ENCODE data around the gene HAL. TPM values are rescaled to one million over a fixed set of nuclear protein-coding genes. Genes with fewer than 3 reads are reported as not detected.

Gene HAL
- polyA plus RNA-seq, 1 donor (not counting 4 experiments of a cell fraction or from before 2014, with no cell fraction given) = 0.51 TPM

DNA sequence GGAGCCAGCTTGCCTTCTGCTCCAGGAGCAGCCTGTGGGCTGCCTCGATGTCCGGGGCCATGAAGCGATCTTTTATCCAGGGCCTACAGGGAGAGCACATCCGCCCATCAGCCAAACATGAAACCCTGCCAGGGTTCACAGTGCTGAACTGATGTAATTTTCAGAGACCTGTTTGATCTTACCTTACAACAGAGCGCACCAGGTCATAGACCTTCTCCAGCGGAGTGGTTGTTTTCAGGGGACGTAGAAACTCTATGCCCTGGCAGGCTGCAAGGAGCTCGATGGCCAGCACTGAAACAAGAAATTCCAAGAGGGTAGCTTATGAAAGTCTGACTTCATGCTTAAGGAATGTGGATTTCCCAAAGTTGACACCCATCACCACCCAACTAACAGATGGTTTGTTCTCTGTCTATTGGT lies 19.7 kb downstream of the HAL start:
- TF ChIP-seq EZH2 (IDR thresholded peaks at IDR 0.05; ENCODE audit: low read length) = no peak
- TF ChIP-seq, protein P1, sequence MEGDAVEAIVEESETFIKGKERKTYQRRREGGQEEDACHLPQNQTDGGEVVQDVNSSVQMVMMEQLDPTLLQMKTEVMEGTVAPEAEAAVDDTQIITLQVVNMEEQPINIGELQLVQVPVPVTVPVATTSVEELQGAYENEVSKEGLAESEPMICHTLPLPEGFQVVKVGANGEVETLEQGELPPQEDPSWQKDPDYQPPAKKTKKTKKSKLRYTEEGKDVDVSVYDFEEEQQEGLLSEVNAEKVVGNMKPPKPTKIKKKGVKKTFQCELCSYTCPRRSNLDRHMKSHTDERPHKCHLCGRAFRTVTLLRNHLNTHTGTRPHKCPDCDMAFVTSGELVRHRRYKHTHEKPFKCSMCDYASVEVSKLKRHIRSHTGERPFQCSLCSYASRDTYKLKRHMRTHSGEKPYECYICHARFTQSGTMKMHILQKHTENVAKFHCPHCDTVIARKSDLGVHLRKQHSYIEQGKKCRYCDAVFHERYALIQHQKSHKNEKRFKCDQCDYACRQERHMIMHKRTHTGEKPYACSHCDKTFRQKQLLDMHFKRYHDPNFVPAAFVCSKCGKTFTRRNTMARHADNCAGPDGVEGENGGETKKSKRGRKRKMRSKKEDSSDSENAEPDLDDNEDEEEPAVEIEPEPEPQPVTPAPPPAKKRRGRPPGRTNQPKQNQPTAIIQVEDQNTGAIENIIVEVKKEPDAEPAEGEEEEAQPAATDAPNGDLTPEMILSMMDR (optimal IDR thresholded peaks at IDR 0.05 in 1 of 3, IDR thresholded peaks at IDR 0.05 in 1 of 3, conservative IDR thresholded peaks at IDR 0.05 in 1 of 3; ENCODE audit: extremely low read depth in 1 of 3, insufficient read depth in 2 of 3, low read length in 3 of 3) = no peak
- DNase-seq (ENCODE audit: low read depth, low spot score) (no peak), FAIRE-seq (no peak)
- Histone ChIP-seq H3K79me2 (ENCODE audit: control insufficient read depth, insufficient read depth, low read length) (no peaks in the 10 kb centered on the region), H3K27ac (ENCODE audit: control insufficient read depth, insufficient read depth, low read length) (no peak overlapping the region), H3K27me3 (ENCODE audit: control insufficient read depth, extremely low read depth, insufficient read depth, low read length) (no peaks in the 10 kb centered on the region), H4K20me1 (ENCODE audit: control insufficient read depth, extremely low read depth, insufficient read depth, low read length) (no peaks in the 10 kb centered on the region), H3K4me3 (ENCODE audit: control insufficient read depth in 2 of 3, extremely low read depth in 1 of 3, insufficient read depth in 2 of 3, low read depth in 1 of 3, low read length in 3 of 3) (no peak overlapping the region), H3K36me3 (ENCODE audit: control insufficient read depth in 2 of 2, extremely low read depth in 1 of 2, insufficient read depth in 2 of 2, low read length in 2 of 2) (no peaks in the 10 kb centered on the region), H3K9me1 (ENCODE audit: control insufficient read depth, extremely low read depth, insufficient read depth, low read length) (no peaks in the 10 kb centered on the region), H2AFZ (ENCODE audit: control insufficient read depth, low read length) (no peak overlapping the region), H3K4me1 (ENCODE audit: control insufficient read depth, extremely low read depth, insufficient read depth, low read length) (no peaks in the 10 kb centered on the region), H3K9ac (ENCODE audit: control insufficient read depth, extremely low read depth, insufficient read depth, low read length) (no peak overlapping the region), H3K4me2 (ENCODE audit: control insufficient read depth, extremely low read depth, insufficient read depth, low read depth, low read length) (no peak overlapping the region), H3K9me3 (ENCODE audit: control insufficient read depth, low read depth, low read length) (no peaks in the 10 kb centered on the region)
- dilution Hi-C loops (cut with MboI; ENCODE audit: extremely low pct_ligation_motif_present, low sequenced_read_pairs) = no loop called here

DNA sequence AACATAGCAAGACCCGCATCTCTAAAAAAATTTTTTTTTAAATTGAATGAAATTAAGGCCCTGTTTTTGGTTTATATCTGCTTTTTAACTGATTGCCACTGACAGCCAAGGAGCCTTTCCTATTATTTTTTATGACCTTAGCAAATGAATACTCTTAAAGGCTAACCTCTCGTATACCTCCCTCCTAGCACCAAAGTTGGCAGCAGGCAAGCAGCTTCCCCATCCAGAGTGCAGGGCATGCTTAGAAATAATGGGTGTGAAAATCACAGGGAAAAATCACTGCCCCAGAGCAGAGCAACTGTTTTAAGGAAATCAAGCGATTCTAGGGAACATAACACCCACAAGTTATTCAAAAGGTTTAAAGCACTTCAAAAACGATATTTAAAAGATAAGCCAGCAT lies 20.7 kb downstream of the HAL start:
- Histone ChIP-seq H3K9ac (ENCODE audit: control insufficient read depth, extremely low read depth, insufficient read depth, low read length) (no peak overlapping the region), H2AFZ (ENCODE audit: control insufficient read depth, low read length) (no peak overlapping the region), H3K9me1 (ENCODE audit: control insufficient read depth, extremely low read depth, insufficient read depth, low read length) (no peaks in the 10 kb centered on the region), H3K36me3 (ENCODE audit: control insufficient read depth in 2 of 2, extremely low read depth in 1 of 2, insufficient read depth in 2 of 2, low read length in 2 of 2) (no peaks in the 10 kb centered on the region), H3K79me2 (ENCODE audit: control insufficient read depth, insufficient read depth, low read length) (no peaks in the 10 kb centered on the region), H3K4me3 (ENCODE audit: control insufficient read depth in 2 of 3, extremely low read depth in 1 of 3, insufficient read depth in 2 of 3, low read depth in 1 of 3, low read length in 3 of 3) (no peak overlapping the region), H3K27me3 (ENCODE audit: control insufficient read depth, extremely low read depth, insufficient read depth, low read length) (no peaks in the 10 kb centered on the region), H3K4me2 (ENCODE audit: control insufficient read depth, extremely low read depth, insufficient read depth, low read depth, low read length) (no peak overlapping the region), H3K4me1 (ENCODE audit: control insufficient read depth, extremely low read depth, insufficient read depth, low read length) (peaks cover 4% of the 10 kb centered on the region), H3K9me3 (ENCODE audit: control insufficient read depth, low read depth, low read length) (no peaks in the 10 kb centered on the region), H4K20me1 (ENCODE audit: control insufficient read depth, extremely low read depth, insufficient read depth, low read length) (no peaks in the 10 kb centered on the region), H3K27ac (ENCODE audit: control insufficient read depth, insufficient read depth, low read length) (no peak overlapping the region)
- DNase-seq (ENCODE audit: low read depth, low spot score) (no peak), FAIRE-seq (no peak)
- TF ChIP-seq EZH2 (IDR thresholded peaks at IDR 0.05; ENCODE audit: low read length) = no peak
- TF ChIP-seq, protein P1 (optimal IDR thresholded peaks at IDR 0.05 in 1 of 3, IDR thresholded peaks at IDR 0.05 in 1 of 3, conservative IDR thresholded peaks at IDR 0.05 in 1 of 3; ENCODE audit: extremely low read depth in 1 of 3, insufficient read depth in 2 of 3, low read length in 3 of 3) = no peak
- dilution Hi-C loops (cut with MboI; ENCODE audit: extremely low pct_ligation_motif_present, low sequenced_read_pairs) = no loop called here
